Measurements from ENCODE around the gene SAMD4A.

The SAMD4A gene

DNA sequence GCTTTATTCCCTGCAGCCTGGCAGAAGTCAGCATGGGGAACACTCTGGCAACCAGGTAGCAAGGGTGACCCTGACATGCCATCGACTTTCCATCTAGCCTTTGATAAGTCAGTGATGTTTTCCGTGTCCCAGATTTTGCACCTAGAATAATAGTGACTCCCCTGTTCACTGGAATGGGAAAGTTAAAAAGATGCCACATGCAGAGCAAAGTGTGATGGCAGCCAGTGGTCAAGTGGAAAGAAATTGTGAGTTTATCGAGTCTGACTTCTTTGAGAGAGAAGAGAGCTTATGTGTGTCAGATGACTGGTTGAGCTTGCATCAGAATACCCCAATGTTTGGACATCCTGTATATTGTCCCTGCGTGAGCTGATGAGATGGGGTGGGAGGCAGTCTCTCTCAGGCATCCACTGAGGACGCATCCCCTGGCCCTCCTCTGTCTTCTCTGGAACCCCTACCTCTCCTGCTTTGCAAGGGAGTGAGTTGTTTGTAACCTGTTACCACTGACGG lies 187.2 kb downstream of the SAMD4A start:
- no peak for FAIRE-seq
- DNase-seq (ENCODE audit: low spot score) = no peak

GRCh38 chr14:54754623-54755386 lies 187.9 kb downstream of the SAMD4A start:
- FAIRE-seq (no peak), DNase-seq (ENCODE audit: low spot score) (no peak)

- FAIRE-seq = no peak
- no peak for DNase-seq (ENCODE audit: low spot score)
These were observed 189.9 kb downstream of the SAMD4A start for GRCh38 chr14:54756656-54757392.

DNA sequence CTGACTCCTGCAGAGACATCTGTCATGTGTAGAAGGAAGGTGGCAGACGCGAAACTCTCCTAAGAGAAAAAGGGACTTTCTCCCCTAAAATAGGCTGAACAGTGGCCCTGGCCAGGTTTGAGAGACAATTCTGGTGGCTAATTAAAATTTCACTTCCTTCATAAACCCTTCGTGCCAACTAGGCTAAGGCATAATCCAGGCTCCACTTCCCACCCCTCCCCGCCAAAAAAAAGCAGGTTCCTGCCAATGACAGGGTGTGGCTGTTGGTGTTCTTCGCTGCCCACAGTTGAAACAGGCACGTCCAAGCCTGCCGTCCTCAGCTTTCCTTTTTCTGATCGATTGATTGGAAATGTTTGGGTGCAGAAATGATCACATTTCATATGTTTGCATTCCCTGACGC lies 191.1 kb downstream of the SAMD4A start:
- DNase-seq (ENCODE audit: low spot score) = no peak

DNA sequence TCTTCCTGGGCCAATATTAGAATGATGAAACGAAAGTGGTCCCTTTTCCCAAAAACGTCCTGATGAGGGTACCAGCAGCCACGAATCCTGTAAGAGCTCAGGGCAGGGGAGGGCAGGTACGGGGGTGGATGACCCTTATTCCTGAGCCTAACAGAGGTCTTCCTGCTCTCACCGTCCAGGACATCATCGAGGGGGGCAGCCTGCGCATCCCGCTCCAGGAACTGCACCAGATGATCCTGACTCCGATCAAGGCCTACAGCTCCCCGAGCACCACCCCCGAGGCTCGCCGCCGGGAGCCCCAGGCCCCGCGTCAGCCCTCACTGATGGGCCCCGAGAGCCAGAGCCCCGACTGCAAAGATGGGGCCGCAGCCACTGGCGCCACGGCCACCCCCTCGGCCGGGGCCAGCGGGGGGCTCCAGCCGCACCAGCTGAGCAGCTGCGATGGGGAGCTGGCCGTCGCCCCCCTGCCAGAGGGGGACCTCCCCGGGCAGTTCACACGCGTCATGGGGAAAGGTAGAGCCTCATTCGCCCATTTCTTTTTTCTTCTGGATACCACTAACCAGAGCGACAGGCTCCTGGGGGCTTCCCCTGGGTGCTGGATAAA lies 193.2 kb downstream of the SAMD4A start:
- no peak for FAIRE-seq
- no peak for DNase-seq (ENCODE audit: low spot score)

More for the DNA sequence above, 191.1 kb downstream of the SAMD4A start:
- FAIRE-seq = no peak

GRCh38 chr14:54760866-54761575 lies 194.1 kb downstream of the SAMD4A start:
- FAIRE-seq = no peak

DNA sequence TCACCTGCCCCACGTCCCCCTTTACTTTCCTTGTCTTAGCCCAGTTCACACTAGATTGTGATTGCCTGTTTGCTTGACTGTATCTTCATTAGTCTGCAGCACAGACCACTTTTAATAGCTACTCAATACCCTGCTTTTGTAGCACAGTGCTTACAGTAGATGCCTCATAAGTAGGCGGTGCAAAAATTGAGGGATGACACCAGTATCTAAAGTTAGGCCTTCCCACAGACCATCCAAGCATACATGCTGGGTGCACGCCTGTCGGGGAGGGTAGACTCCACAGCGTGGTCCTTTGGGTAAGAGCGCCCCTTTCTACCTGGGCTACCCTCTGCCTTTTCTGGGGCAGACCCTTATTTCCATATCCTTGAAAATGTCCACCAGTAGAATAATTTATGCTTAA lies 194.9 kb downstream of the SAMD4A start:
- DNase-seq (ENCODE audit: low spot score) = no peak
- no peak for FAIRE-seq

More at GRCh38 chr14:54760866-54761575, 194.1 kb downstream of the SAMD4A start:
- DNase-seq (ENCODE audit: low spot score) = no peak

DNA sequence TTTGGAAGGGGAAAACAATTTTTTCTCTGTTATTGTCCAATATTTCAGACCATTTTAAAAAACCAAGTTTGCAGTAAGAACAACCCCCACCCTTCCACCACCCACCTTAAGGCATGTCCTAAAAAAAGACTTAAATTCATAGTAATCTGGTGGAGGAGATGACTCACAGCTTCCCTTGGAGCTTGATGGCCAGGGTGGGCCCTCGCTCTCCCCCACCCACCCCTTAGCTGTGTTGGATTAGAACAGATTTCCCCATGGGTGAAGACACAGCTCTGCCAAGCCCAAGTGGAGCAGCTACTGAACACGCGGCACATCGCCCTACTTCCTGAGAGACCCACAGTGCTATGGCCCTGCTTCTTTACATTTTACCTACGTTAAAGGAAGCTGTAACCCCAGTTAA lies 195.4 kb downstream of the SAMD4A start:
- no peak for DNase-seq (ENCODE audit: low spot score)
- no peak for FAIRE-seq

DNA sequence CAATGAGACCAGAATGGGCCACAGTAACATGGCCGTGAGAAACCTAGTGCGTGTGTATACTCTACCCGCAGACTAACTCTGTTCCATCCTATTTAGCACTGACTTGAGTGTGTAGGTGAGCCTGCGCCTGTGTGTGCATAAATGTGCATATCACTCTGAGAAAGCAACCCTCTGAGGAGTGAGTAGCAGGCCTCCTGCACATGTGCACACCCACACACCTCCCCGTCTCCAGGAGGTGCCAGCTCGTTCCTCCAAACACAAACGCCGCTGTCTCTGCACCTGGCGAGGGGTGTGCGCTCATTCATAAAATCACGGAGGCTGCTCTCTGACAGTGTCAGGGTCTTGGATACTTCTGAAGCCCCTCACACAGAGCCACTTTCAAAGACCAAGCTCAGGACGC lies 196.8 kb downstream of the SAMD4A start:
- FAIRE-seq (no peak), DNase-seq (ENCODE audit: low spot score) (no peak)

GRCh38 chr14:54766276-54767138 lies 199.6 kb downstream of the SAMD4A start:
- no peak for FAIRE-seq
- no peak for DNase-seq (ENCODE audit: low spot score)

- FAIRE-seq (no peak), DNase-seq (ENCODE audit: low spot score) (no peak)
These were observed 200.2 kb downstream of the SAMD4A start for GRCh38 chr14:54767139-54767431.

DNA sequence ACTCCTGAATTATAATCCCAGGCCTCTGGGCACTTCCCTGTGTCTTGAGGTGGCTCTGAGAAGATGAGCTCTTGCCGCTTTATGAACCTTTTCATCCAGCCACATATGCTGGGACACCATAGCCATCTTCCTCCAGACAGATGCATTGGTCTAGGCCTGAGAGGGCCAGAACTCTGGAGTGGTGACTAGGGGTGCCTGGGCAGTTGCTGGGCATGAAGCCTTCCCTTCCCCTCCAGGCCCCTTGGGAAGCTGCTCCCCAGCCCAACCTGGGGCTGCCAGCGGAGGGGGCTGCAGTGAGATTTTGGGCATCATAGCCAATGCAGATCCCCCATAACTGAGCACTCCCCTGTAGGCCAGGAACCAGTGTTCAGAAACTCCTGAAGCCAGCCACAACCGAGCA lies 200.5 kb downstream of the SAMD4A start:
- DNase-seq (ENCODE audit: low spot score) = no peak
- FAIRE-seq = no peak

DNA sequence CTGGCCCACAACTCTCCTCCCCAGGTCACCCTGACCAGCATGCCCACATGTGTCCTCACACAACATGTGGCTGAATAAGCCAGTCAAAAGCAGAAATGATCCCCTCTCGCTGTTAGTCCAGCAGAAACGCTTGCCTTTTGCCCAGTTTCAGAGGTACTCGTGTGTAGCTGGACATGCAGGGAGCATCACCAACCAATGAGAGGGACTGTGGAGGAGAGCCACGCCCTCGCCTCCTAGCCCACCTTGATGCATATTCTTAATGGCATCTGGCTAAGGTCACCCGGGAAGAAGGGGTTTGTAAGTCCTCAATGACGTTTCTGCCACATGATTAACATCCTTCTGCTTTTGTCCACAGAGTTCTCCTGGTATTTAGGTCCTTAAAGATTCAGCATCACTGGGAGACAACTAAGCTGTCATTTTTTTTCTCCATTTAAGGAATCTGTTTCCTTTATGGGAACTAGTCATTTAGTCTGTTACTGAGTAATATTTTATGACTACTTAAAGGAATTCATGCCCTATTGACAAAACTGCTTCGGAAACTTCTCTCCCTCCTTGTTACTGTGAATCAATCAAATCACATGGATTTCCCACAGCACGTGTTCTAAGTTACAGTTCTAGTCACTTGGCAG lies 201.7 kb downstream of the SAMD4A start:
- FAIRE-seq (no peak), DNase-seq (ENCODE audit: low spot score) (no peak)

GRCh38 chr14:54769951-54770863 lies 203.3 kb downstream of the SAMD4A start:
- DNase-seq (ENCODE audit: low spot score) = no peak
- no peak for FAIRE-seq

- FAIRE-seq (no peak), DNase-seq (ENCODE audit: low spot score) (no peak)
These were observed 204.6 kb downstream of the SAMD4A start for GRCh38 chr14:54771411-54772027.

DNA sequence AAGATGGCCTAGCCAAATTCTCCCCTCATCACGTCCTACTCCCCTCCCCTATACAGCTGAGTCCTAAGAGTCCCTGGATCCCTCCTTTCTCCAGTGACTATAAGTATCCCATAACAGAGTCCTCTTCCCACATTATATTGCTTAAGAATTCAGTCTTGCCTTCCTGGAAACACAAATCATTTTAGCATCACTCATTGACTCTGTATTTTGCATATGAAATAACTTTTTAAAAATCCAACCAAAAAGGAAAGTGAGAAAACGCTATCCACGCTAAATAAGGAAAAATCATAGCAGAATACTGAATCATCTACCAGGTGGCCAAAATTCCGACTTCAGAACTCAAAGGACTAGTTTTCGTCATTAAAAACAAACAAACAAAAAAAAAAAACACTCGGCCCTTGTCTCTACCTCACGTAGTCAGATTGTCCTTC lies 205.5 kb downstream of the SAMD4A start:
- no peak for FAIRE-seq
- no peak for DNase-seq (ENCODE audit: low spot score)

GRCh38 chr14:54773171-54774006 lies 206.5 kb downstream of the SAMD4A start:
- FAIRE-seq = peak; percentile 89

DNA sequence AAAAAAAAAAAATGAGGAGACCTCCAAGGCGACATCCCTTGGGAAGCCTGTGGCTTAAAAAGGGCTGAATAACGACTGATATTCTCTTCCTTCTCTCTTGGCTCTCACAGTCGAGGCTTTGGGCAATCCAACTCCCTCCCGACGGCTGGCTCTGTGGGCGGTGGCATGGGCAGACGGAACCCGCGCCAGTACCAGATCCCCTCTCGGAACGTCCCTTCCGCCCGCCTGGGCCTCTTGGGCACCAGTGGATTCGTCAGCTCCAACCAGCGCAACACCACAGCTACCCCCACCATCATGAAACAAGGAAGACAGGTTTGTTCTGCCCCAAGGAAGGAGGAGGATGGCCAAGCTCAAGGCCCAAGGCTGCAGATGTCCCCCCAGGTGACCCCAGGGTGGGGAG lies 207.9 kb downstream of the SAMD4A start:
- no peak for DNase-seq (ENCODE audit: low spot score)
- no peak for FAIRE-seq

More at GRCh38 chr14:54773171-54774006, 206.5 kb downstream of the SAMD4A start:
- DNase-seq (ENCODE audit: low spot score) = peak; percentile 97

All from RCC 7860 (cell line).